Endothelial cell of umbilical vein (primary cell): Measurements from ENCODE around the gene PDE4C. TPM values are rescaled to one million over a fixed set of nuclear protein-coding genes. Genes with fewer than 3 reads are reported as not detected.

Experiments
- BruUV-seq: library from RNA; stranded (reverse); fragments of 400-500 nt; replicated peaks from 2 replicates; lab custom pipeline; 2021; lab: Mats Ljungman, UMichigan
- CTCF ChIA-PET: fragments of 300-600, 350-600 bp; sonication (Branson Sonifier 250); formaldehyde crosslinking; loops from one replicate; lab custom pipeline; 2021; ENCODE audit warnings: antibody characterized with exemption, inconsistent platforms; lab: Charles Lee
- POLR2A ChIA-PET: fragments of 300-600, 350-600 bp; sonication (Branson Sonifier 250); formaldehyde crosslinking; loops from one replicate; lab custom pipeline; 2021; ENCODE audit warnings: antibody characterized with exemption, inconsistent platforms; lab: Charles Lee
- DNase-seq: peaks from one replicate; pipeline ENCODE4 v3.0.0-alpha.2; 2011; ENCODE audit warnings: low read depth, low spot score
- FAIRE-seq: peaks from 2 replicates; lab custom pipeline; 2011; peaks lifted over from hg19 to GRCh38; lab: Jason Lieb, UNC
- H2AFZ ChIP-seq: 2 replicates; pipeline ENCODE4 v1.6.0; 2012; ENCODE audit warnings: low read depth, low read length, control low read depth, inconsistent platforms
- H3K27ac ChIP-seq: 2 replicates; pipeline ENCODE4 v1.5.1; 2011; ENCODE audit warnings: low read depth, mild to moderate bottlenecking, control low read depth, low read length, moderate library complexity; ENCODE audit not compliant: insufficient read depth
- H3K27me3 ChIP-seq, 2 experiments: 2 replicates each; pipeline versions ENCODE4 v1.6.0 to v1.6.1; 2011; ENCODE audit warnings: low read length in 2 of 2, mixed read lengths in 1 of 2; ENCODE audit not compliant: control insufficient read depth in 2 of 2, insufficient read depth in 2 of 2
- H3K36me3 ChIP-seq, 2 experiments: 2 replicates in 1 of 2; 3 replicates in 1 of 2; pipeline ENCODE4 v1.5.1; 2011; ENCODE audit warnings: low read length in 2 of 2, mild to moderate bottlenecking in 1 of 2, moderate library complexity in 1 of 2; ENCODE audit not compliant: control insufficient read depth in 2 of 2, insufficient read depth in 2 of 2; ENCODE audit errors: extremely low read depth in 1 of 2
- H3K4me1 ChIP-seq: 3 replicates; pipeline ENCODE4 v1.5.1; 2011; ENCODE audit warnings: mild to moderate bottlenecking, low read length; ENCODE audit not compliant: control insufficient read depth, insufficient read depth; ENCODE audit errors: extremely low read depth
- H3K4me2 ChIP-seq: 2 replicates; pipeline ENCODE4 v1.6.1; 2011; ENCODE audit warnings: low read length, control low read depth, mixed read lengths; ENCODE audit not compliant: insufficient read depth
- H3K4me3 ChIP-seq, 3 experiments: fragments of 200-600 bp in 1 of 3; sonication (generic), shearing (Covaris generic) in 1 of 3; replicated peaks in 1 of 3; 2 replicates each; pipeline ENCODE4 v1.5.1; 2011 to 2016; ENCODE audit warnings: control low read depth in 3 of 3, low read length in 3 of 3, mild to moderate bottlenecking in 2 of 3, inconsistent platforms in 1 of 3, low read depth in 1 of 3, moderate library complexity in 1 of 3; ENCODE audit not compliant: insufficient read depth in 1 of 3
- H3K79me2 ChIP-seq: 2 replicates; pipeline ENCODE4 v1.6.0; 2012; ENCODE audit warnings: low read length, inconsistent platforms; ENCODE audit not compliant: control insufficient read depth, insufficient read depth
- H3K9ac ChIP-seq: replicated peaks from 2 replicates; pipeline ENCODE3; 2011; ENCODE audit warnings: low read length, control low read depth; ENCODE audit not compliant: insufficient read depth; ENCODE audit errors: extremely low read depth
- H3K9me1 ChIP-seq: replicated peaks from 3 replicates; pipeline ENCODE4 v1.6.0; 2011; ENCODE audit warnings: mild to moderate bottlenecking, low read length; ENCODE audit not compliant: control insufficient read depth, insufficient read depth; ENCODE audit errors: extremely low read depth
- H3K9me3 ChIP-seq: replicated peaks from 2 replicates; pipeline ENCODE4 v1.5.1; 2012; ENCODE audit warnings: low read length, inconsistent platforms; ENCODE audit not compliant: control insufficient read depth, insufficient read depth
- H4K20me1 ChIP-seq: replicated peaks from 2 replicates; pipeline ENCODE3; 2011; ENCODE audit warnings: mild to moderate bottlenecking, low read length; ENCODE audit not compliant: control insufficient read depth, insufficient read depth; ENCODE audit errors: extremely low read depth
- CTCF ChIP-seq, 2 donors: IDR thresholded peaks; 1 replicate in 1 of 2; 2 replicates in 1 of 2; pipeline ENCODE4 v1.5.1; 2011; ENCODE audit warnings: low read length in 2 of 2, mild to moderate bottlenecking in 2 of 2, moderate library complexity in 2 of 2, control low read depth in 1 of 2, inconsistent platforms in 1 of 2, low read depth in 1 of 2; ENCODE audit not compliant: insufficient read depth in 1 of 2; ENCODE audit errors: extremely low read depth in 1 of 2
- EZH2 ChIP-seq: IDR thresholded peaks from 2 replicates; pipeline ENCODE4 v1.6.1; 2012; ENCODE audit warnings: borderline replicate concordance, low read depth, mild to moderate bottlenecking, moderate library complexity, low read length, inconsistent platforms; ENCODE audit not compliant: severe bottlenecking
- FOS ChIP-seq: IDR thresholded peaks from 2 replicates; pipeline ENCODE4 v1.6.1; 2011; ENCODE audit warnings: mild to moderate bottlenecking, low read length, moderate library complexity, borderline replicate concordance; ENCODE audit not compliant: insufficient read depth
- GATA2 ChIP-seq: IDR thresholded peaks from 2 replicates; pipeline ENCODE4 v1.7.0; 2011; ENCODE audit warnings: low read depth, mild to moderate bottlenecking, moderate library complexity, mixed read lengths, low read length; ENCODE audit not compliant: insufficient read length, insufficient read depth
- JUN ChIP-seq: IDR thresholded peaks from 2 replicates; pipeline ENCODE4 v1.6.1; 2011; ENCODE audit warnings: borderline replicate concordance, low read depth; ENCODE audit not compliant: insufficient read length, insufficient read depth
- MAX ChIP-seq: IDR thresholded peaks from 2 replicates; pipeline ENCODE4 v1.6.1; 2011; ENCODE audit not compliant: insufficient read depth, insufficient read length
- MYC ChIP-seq: IDR thresholded peaks from one replicate; pipeline ENCODE4 v1.6.1; 2011; ENCODE audit warnings: mild to moderate bottlenecking, low read depth, low read length
- POLR2A ChIP-seq: IDR thresholded peaks from 2 replicates; pipeline ENCODE4 v1.6.1; 2012; ENCODE audit warnings: low read depth, mild to moderate bottlenecking, control low read depth, low read length
- POLR2AphosphoS5 ChIP-seq: IDR thresholded peaks from 2 replicates; pipeline ENCODE4 v1.6.1; 2012; ENCODE audit warnings: low read depth, mild to moderate bottlenecking, control low read depth, low read length, moderate library complexity; ENCODE audit not compliant: insufficient read depth
- dilution Hi-C: fragments of 300-500 bp; cut with MboI; formaldehyde crosslinking; loops from one replicate; pipeline ENCODE4 v1.15.0; 2019; ENCODE audit warnings: low sequenced_read_pairs; ENCODE audit not compliant: extremely low pct_ligation_motif_present
- intact Hi-C: fragments of 100-400 bp; cut with micrococcal nuclease; formaldehyde crosslinking; loops from one replicate; pipeline ENCODE4 v1.10.0; 2022
- polyA plus RNA-seq, 4 experiments: library from polyadenylated mRNA; depleted of rRNA in 3 of 4; stranded (reverse) in 3 of 4; unstranded in 1 of 4; fragments of >200 nt; gene quantifications; 2 replicates each; pipeline versions ENCODE4 v1.2.1 to v1.2.3, GENCODE V29; 2011 to 2012; ENCODE audit warnings: missing spikeins in 1 of 4
- total RNA-seq: library from RNA; stranded (reverse); gene quantifications from 2 replicates; pipeline ENCODE4 v1.2.3, GENCODE V29; 2021

PDE4C gene
- total and polyA plus RNA-seq, 2 donors (not counting 3 experiments of a cell fraction or from before 2014, with no cell fraction given): 0.29 to 0.97 TPM

GRCh38 chr19:18216789-18217188 is 9.4 kb downstream of the PDE4C start:
- H2AFZ ChIP-seq: no peak overlapping the region
- no peaks in the 10 kb centered on the region for H3K79me2 ChIP-seq
- no peaks in the 10 kb centered on the region for H3K9me1 ChIP-seq
- no peak overlapping the region for H3K27ac ChIP-seq
- no peak for FAIRE-seq
- BruUV-seq: no TSS peak
- POLR2A ChIA-PET: interaction anchor here (0.6 kb wide), 1 partner anchor 36 kb away, joined by 4 read pairs; no protein-coding TSS in a partner anchor
- no peak overlapping the region for H3K9ac ChIP-seq
- H3K9me3 ChIP-seq: no peaks in the 10 kb centered on the region
- intact Hi-C loops: no loop called here
- no peaks in the 10 kb centered on the region for H3K4me1 ChIP-seq
- DNase-seq: no peak
- no peaks in the 10 kb centered on the region for H4K20me1 ChIP-seq
- CTCF ChIA-PET: interaction anchor here (0.8 to 1.5 kb wide), 2 partner anchors 12 to 63 kb away, joined by 4 to 6 read pairs; partner anchors contain the start of gene RAB3A
- dilution Hi-C loops: no loop called here
- no peak overlapping the region for H3K4me3 ChIP-seq
- no peak for TF ChIP-seq GATA2
- TF ChIP-seq MAX: no peak
- TF ChIP-seq MYC: no peak
- no peak for TF ChIP-seq POLR2A
- TF ChIP-seq CTCF (IDR thresholded peaks at IDR 0.05; ENCODE audit: extremely low read depth in 1 of 2, insufficient read depth in 1 of 2, low read depth in 1 of 2, low read length in 2 of 2): no peak
- TF ChIP-seq POLR2AphosphoS5: no peak
- no peak for TF ChIP-seq FOS
- no peak for TF ChIP-seq JUN
- no peak for TF ChIP-seq EZH2
- H3K27me3 ChIP-seq: no peaks in the 10 kb centered on the region
- H3K36me3 ChIP-seq: no peaks in the 10 kb centered on the region
- H3K4me2 ChIP-seq: no peak overlapping the region
